ENCODE results near the gene KCNH2. TPM values are rescaled to one million over a fixed set of nuclear protein-coding genes. Genes with fewer than 3 reads are reported as not detected.
"Not testable (repeated sequence)": the region's sequence is repeated elsewhere in the genome, so short reads cannot be mapped to it uniquely, and the experiment has no call there.

KCNH2 gene
- total RNA-seq, 4 donors from 2014 or later, result 0.70 TPM; not detected in 3

GRCh38 chr7:151013733-151014497 lies 35.8 kb upstream of the KCNH2 start:
- TF ChIP-seq POLR2AphosphoS5 (IDR thresholded peaks at IDR 0.05) (no peak), POLR2A (IDR thresholded peaks at IDR 0.05) (no peak), CTCF (IDR thresholded peaks at IDR 0.05) (no peak), EP300 (IDR thresholded peaks at IDR 0.05) (no peak)
- Histone ChIP-seq H3K4me3 (peak overlapping the region; percentile 44), H3K4me1 (peaks cover 51% of the 10 kb centered on the region), H3K36me3 (no peaks in the 10 kb centered on the region), H3K27ac (no peak overlapping the region), H3K27me3 (peaks cover 61% of the 10 kb centered on the region), H3K9me3 (no peaks in the 10 kb centered on the region)
- DNase-seq (ENCODE audit: low spot score in 2 of 2), result peak; percentile 87 to 88
- WGBS, result 11% methylated on average over 18 of the region's 55 CpGs

- H3K9me3 ChIP-seq, result no peaks in the 10 kb centered on the region
- no peak overlapping the region for H3K27ac ChIP-seq
- H3K4me3 ChIP-seq, result peak overlapping the region; percentile 44
- no peaks in the 10 kb centered on the region for H3K36me3 ChIP-seq
- TF ChIP-seq POLR2AphosphoS5 (IDR thresholded peaks at IDR 0.05), result no peak
- no peak for TF ChIP-seq EP300 (IDR thresholded peaks at IDR 0.05)
- no peak for TF ChIP-seq CTCF (IDR thresholded peaks at IDR 0.05)
- TF ChIP-seq POLR2A (IDR thresholded peaks at IDR 0.05), result no peak
- WGBS, result no CpG with 5 or more reads among the region's 26 CpGs
- H3K4me1 ChIP-seq, result peaks cover 51% of the 10 kb centered on the region
- DNase-seq (ENCODE audit: low spot score in 2 of 2), result no peak
- peaks cover 57% of the 10 kb centered on the region for H3K27me3 ChIP-seq
Observed at GRCh38 chr7:151013356-151013732, 35.2 kb upstream of the KCNH2 start.

- no peak for DNase-seq (ENCODE audit: low spot score in 2 of 2)
- Histone ChIP-seq H3K36me3 (no peaks in the 10 kb centered on the region), H3K27me3 (peaks cover 53% of the 10 kb centered on the region), H3K9me3 (no peaks in the 10 kb centered on the region), H3K4me3 (peak overlapping the region; percentile 44), H3K4me1 (peaks cover 48% of the 10 kb centered on the region), H3K27ac (no peak overlapping the region)
- TF ChIP-seq POLR2AphosphoS5 (IDR thresholded peaks at IDR 0.05) (no peak), CTCF (IDR thresholded peaks at IDR 0.05) (peak in 1 of 2 donors; percentile 53)
- 47% methylated on average over 12 of the region's 23 CpGs for WGBS
Observed at GRCh38 chr7:151012911-151013347, 34.8 kb upstream of the KCNH2 start.

- 75% methylated on average over 6 of the region's 6 CpGs for WGBS
- Histone ChIP-seq H3K4me1 (peaks cover 42% of the 10 kb centered on the region), H3K36me3 (no peaks in the 10 kb centered on the region), H3K27ac (no peak overlapping the region), H3K9me3 (no peaks in the 10 kb centered on the region), H3K4me3 (no peak overlapping the region), H3K27me3 (peaks cover 45% of the 10 kb centered on the region)
- no peak for DNase-seq (ENCODE audit: low spot score in 2 of 2)
- TF ChIP-seq POLR2AphosphoS5 (IDR thresholded peaks at IDR 0.05), result no peak
- TF ChIP-seq POLR2A (IDR thresholded peaks at IDR 0.05), result no peak
- no peak for TF ChIP-seq CTCF (IDR thresholded peaks at IDR 0.05)
- no peak for TF ChIP-seq EP300 (IDR thresholded peaks at IDR 0.05)
Observed at GRCh38 chr7:151012031-151012692, 34.0 kb upstream of the KCNH2 start.

GRCh38 chr7:151011616-151012015 lies 33.5 kb upstream of the KCNH2 start:
- not testable (repeated sequence) for DNase-seq (ENCODE audit: low spot score in 2 of 2); H3K27ac ChIP-seq; H3K9me3 ChIP-seq; H3K36me3 ChIP-seq; H3K4me3 ChIP-seq
- H3K4me1 ChIP-seq, result peaks cover 42% of the 10 kb centered on the region
- H3K27me3 ChIP-seq, result peaks cover 42% of the 10 kb centered on the region
- 87% methylated on average over 12 of the region's 12 CpGs for WGBS

All from suprapubic skin (tissue), 4 donors.